HG03558 (cell line): ENCODE measurements around the gene RBFOX2.
"Not testable (repeated sequence)": the region's sequence is repeated elsewhere in the genome, so short reads cannot be mapped to it uniquely, and the experiment has no call there.

Source experiments
- ATAC-seq: cut with Tn5 transposase; IDR thresholded peaks from one replicate; pipeline ENCODE4 v1.9.1; 2021; ENCODE audit warnings: moderate number of reproducible peaks; ENCODE audit not compliant: unreplicated experiment; ENCODE audit errors: extremely low read depth

The RBFOX2 gene

DNA sequence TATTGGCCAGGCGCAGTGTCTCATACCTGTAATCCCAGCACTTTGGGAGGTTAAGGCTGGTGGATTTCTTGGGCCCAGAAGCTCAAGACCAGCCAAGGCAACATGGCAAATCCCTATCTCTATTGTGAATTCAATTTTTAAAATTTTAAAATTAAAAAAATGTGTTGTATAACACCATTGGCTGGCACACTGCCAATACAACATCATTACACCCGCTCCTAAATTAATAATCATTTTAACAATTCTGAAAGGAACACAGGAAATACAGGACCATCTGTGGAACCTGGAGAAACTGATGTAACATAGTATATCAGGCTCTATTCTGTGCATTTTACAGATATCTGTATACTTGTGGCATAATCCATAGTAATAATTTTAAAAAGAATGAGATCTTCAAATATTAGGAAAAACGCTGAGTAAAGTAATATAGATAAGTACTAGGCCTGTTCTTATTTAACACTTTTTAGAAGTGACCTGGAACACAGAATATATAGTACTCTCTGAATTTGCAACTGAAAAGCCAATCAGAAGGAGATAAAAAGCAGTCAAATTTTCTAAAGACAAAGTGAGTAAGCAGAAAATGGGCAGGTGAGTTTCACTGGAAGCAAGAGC, 186.6 kb downstream of the RBFOX2 start:
- no peak for ATAC-seq

DNA sequence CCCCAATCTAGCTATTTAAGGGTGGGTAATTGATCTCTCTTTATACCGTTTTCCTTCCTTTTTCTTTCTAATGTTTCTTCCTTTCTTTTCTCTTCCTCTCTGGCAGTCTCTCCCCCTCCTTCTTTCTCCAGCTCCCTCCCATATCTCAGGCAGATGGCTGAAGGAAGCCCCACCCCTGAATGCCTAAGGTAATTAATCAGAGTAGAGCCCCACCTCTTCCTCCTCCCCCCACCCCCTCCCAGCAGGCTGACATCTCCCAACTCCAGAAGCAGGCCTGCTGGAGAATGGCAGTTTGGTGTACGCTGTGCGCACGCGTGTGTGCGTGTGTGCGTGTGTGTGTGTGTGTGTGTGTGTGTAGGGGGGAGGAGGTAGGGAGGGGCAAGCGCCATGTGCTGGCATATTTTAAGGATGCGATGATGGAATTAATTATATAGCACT, 188.3 kb downstream of the RBFOX2 start:
- no peak for ATAC-seq

DNA sequence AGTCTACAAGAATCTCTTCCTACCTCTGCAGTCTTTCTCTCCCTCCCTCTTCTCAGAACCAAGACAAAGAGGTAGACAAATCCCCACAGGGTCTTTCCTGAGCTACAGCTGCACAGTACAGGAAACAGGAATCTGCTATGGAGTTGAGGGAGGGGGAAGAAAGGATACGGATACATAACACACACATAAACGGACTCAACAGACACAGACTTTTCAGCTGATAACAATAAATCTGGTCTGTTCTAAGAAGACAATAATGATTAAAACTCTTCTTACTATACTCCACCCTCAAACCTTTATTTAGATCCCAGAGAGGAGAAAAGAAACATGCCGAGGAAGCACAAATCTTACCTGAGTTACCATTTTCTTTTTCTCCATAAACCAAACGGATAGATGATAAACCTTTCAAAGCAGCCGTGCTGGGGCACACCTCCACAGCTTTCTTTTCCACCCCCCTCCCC, 188.8 kb downstream of the RBFOX2 start:
- ATAC-seq, result no peak

DNA sequence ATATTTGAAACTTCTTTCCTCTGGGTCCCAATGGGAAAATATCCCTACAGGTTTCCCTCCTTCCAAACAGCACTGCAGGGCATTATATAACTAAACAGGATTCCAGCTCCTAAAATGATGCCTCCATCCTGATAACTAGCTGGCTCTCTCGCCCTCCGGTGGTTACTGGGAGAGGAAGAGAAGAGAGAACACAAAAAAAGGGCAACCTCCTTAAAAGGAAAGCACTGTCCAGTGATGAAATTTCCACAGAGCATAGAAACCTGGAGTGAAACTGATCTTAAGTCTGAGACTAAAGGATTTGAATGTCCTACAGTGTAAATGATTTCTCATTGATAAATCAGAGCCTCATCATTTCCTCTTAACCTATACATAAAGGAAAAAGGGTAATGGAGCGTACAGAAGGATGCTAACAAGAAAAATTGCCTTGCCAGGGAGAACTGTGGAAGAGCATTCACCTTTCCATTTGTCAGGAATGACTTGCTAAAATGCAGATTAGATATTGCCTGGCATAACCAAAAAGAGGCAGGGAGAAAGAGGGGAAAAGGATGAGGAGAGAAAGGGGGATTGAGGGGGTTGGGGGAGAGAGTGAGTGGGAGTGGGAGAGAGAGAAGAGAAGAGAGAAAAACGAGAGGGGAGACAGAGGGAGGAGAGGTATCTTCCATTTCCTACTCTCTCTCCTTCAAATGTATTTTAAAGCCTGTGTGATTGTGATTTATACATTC, 189.6 kb downstream of the RBFOX2 start:
- ATAC-seq, result no peak

DNA sequence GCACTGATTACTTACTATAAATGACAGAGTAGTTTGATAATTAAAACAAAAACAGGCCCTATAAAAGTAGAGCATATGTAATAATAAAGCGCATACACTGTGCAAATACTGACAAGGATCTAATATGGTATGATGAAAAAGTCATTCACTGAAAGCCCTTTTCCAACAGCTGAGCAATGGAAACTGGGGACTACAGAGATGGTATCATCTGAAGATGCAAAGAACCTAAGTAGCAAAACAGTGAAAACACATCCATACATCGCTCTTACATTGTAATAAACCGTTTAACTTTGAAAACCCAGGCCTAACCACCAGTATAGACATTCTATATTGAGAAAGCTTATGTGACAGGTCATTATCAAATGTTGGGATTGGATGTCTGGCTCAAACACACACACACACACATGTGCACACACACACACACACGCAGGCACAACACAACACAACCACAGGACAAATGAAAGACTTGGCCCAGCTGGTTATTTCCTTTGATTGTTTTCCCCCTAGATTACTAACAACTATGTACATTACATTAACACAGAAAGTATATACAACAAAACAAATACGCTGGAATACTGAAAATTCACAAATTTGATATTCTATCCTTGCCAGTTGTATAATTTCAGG, 191.4 kb downstream of the RBFOX2 start:
- no peak for ATAC-seq

DNA sequence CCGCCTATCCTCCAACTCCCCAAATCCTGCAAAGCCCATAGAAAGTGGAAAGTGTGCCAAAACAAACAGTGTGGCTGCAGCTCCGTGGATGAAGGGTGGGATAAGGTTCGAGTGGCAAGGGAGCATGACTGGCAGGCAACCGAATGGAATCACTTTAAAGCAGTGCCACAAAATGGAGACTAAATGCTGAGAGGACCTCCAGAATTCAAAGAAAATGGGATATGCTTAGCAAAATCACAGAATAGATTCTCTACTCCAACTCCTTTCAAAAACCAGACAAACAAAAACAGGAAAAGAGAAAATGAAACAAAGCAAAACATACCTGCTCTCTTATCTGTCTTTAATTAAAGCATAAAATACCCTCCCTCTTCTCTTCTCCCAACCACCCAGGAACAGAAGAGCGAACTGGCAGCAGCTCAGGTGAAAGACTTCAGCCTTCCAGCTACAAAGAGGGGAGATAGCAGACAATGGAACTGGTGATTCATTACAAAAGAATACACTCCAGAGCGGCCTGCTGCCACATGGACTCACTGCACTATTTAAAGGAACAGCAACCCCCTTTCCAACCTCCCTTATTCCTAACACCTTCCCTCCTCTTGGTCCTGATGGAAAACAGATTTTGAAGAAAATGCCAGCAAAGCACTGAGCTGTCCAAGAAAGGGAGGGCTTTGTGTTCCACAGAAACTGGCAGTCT, 192.5 kb downstream of the RBFOX2 start:
- no peak for ATAC-seq

DNA sequence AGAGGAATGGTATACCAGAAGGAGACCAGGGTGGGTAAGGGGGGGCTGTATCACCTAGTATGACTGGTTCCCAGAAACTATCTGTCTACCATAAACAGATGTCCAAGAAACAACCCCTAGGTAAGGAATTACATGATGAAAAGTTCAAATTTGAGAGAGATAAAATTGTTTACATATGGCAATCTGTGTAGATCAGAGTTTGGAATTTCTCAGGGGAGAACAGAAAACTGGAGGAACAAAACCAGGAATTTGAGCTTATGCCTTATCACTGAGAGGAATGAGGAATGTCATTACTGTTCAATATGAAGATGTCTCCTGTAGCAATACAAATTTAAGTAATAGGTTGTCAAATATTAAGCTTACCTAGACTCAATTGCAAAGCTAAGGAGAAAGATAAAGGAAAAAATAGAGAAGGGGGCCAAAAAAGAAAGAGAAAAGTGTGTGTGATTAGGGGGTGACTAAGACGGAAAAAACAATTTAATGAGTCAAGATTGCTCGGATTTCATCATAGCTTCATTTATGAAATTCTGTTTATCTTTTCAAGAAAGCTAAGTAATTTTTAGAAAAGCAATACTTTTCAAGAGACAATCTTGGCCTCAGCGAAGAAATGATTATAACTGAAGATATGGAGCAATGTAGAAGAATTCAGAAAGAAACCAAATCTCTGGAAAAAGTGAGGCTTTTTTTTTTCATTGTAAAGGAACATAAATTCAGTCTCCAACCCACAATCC, 193.2 kb downstream of the RBFOX2 start:
- no peak for ATAC-seq

DNA sequence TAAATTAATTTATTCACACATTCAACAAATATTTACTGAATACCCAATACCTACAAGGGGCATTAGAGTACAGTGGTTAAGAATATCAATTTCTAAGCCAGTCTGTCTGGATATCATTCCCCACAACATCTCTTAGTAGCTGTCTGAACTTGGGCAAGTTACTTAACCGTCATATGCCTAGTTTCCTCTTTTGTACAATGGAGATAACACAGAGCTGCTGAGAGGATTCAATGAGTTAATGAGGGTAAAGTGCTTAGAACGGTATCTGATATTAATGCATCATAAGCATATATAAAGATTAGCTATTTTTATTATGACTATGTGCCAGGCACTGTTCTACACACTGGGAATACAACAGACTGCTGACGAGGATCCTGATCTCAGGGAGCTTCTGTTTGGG, 194.6 kb downstream of the RBFOX2 start:
- ATAC-seq, result no peak

DNA sequence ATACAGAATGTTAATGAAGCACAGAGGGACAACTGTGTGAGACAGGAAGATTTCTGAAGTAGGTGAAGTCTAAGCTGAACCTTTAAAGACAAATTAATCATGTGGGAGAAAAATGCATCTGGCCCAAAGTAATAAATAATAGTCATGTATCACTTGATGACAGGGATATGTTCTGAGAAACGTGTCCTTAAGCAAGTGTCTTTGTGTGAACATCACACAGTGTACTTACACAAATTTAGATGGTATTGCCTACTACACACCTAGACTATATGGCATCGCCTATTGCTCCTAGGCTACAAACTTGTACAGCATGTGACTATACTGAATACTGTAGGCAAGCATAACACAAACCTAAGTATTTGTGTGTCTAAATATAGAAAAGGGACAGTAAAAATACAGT, 198.3 kb downstream of the RBFOX2 start:
- ATAC-seq, result no peak

DNA sequence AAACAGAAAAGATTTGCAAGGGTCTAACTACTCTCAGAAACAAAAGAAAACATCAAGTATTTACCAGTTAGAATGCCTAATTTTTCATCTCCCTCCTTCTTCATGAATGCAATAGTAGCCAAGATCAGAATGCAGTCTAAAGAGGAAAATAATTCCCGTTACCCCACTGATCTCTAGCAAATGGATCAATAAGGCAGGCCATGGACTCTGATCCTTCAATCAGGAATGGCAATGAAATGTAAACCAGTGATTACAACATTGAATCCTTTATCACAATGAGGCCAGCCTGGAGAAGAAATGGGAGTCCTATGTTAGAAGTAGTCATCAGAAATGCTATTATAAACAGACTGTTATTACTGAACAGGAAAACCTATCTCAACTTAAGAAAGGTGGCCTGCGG, 204.4 kb downstream of the RBFOX2 start:
- ATAC-seq, result no peak

DNA sequence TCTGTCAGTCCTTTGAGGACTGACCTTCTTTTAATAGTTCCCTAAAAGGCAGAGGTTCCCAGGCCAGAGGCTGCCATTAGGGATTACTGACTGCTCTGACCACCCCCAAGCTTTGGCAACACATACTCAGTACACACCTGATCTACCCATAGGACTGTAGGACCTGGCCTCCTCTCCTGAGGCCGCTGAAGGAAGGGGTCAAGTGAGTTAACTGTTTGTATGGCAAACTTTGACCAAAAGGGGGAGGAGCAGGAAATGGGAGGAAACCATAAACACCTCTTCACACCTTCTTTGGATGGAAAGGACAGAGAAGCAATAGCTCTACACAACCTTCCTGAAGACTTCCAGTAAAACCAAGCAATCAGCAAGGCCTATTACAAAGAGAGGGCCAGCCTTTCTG, 207.0 kb downstream of the RBFOX2 start:
- ATAC-seq, result no peak

DNA sequence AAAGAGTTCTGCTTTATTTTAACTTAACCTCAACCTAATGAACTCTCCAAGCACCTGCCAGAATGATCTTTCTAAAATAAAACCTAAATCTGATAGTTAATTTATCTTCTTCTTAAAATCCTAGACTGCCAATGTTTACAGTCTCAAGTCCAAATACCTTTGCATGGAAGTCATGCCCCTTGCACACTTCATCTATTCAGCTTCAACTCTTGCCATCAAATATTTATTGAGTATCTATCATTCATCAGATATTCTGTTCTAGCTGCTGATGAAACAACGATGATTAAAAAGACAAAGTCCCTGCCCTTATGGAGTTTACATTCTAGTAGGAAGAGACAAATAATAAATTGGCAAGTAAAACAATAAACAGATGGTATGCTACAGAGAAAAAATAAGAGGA, 209.2 kb downstream of the RBFOX2 start:
- ATAC-seq, result no peak

DNA sequence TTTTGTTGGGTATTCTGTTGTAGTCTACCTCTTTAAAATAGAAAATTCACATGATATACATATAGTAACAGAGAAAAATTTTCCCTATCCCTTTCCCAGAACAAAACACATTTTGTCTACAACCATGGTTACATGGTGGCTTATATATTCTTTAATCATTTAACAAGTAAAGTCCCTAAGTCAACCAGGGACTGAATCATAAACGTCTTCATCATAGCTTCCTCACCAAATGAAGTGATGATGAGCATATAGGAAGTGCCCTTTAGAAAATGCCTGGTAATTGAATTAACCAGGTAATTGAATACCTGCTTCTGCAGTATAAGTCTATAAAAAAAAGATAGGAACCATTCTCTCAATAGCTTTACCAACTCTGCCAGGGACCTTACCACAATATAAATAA, 209.7 kb downstream of the RBFOX2 start:
- no peak for ATAC-seq

DNA sequence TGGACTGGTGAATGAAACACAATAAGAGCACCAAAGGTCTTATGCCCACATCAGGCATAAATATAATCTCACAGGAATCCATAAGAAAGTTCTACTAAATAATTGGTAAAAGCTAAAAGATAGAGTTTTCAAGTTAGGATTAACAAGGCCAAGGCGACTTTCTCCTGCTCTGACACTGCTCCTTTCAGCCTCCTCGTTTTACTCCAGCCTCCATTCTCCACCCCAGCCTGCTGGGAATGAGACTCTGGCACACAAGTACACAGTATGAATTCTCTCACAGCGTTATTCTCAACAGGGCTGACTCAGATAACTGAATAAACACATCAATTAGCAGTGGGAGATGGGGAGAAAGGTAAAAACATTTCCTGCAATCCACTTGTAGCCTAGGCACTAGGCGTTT, 216.0 kb downstream of the RBFOX2 start:
- ATAC-seq, result no peak

DNA sequence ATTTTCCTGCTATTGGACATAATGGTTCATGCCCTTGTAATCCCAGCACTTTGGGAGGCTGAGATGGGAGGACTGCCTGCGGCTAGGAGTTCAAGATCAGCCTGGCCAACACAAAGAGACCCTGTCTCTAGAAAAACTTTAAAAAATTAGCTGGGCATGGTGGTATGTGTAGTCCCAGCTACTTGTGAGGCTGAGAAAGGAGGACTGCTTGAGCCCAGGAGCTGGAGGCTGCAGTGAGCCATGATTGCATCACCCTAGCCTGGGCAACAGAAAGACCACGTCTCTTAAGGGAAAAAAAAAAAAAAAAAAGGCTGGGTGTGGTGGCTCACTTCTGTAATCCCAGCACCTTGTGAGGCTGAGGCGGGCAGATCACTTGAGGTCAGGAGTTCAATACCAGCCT, 217.0 kb downstream of the RBFOX2 start:
- ATAC-seq, result no peak

DNA sequence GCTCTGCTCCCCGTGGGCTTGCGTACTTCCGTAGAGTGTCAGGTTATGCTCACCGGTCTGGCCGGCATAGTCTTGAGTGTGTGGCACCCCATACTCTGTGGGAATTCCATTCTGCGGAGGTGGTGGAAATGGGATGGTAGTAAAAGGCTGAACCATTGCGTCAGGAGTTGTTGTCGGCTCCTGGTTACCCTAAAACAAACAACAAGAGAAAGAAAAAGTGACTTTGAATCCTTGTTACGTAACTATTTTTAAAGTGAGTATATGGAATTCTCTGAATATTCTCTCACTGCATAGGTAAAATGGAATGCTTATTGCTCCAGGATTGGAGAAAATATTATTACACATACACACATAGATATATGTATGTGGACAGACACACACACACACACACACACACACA, 218.8 kb downstream of the RBFOX2 start:
- no peak for ATAC-seq

DNA sequence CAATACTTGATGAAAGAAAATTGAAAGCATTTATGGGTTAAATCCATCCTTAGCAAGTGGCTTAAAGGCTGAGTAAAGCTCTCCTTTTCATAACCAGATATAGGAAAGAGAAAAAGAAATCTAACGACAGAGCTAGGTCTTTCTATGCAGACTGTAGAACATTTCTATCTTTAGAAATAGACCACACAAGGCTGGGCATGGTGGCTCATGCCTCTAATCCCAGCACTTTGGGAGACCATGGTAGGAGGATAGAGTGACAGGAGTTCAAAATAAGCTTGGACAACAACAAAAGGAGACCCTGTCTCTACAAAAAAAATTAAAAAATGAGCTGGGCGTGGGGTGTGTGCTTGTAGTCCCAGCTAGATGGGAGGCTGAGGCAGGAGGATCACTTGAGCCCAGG, 220.2 kb downstream of the RBFOX2 start:
- ATAC-seq, result no peak

DNA sequence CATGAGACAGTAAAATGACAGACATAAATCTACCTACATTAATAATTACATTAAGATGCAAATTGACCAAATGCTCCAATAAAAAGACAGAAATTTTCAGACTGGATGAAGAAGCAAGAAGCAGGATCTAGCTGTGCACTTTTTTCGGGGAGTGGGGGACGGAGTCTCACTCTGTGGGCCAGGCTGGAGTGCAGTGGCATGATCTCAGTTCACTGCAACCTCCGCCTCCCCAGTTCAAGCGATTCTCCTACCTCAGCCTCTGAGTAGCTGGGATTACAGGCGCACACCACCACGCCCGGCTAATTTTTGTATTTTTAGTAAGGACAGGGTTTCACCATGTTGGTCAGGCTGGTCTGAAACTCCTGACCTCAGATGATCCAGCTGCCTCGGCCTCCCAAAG, 222.0 kb downstream of the RBFOX2 start:
- not testable (repeated sequence) for ATAC-seq

DNA sequence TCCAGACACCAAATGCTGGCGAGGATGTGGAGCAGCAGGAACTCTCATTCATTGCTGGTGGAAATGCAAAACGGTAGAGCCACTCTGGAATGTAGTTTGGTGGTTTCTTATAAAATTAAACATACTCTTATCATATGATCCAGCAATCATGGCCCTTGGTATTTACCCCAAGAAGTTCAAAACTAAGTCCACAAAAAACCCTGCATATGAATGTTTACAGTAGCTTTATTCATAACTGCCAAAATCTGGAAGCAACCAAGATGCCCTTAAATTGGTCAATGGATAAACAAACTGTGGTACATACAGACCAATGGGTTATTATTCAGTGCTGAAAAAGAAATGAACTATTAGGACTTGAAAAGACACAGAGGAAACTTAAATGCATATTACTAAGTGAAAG, 223.2 kb downstream of the RBFOX2 start:
- ATAC-seq, result no peak

DNA sequence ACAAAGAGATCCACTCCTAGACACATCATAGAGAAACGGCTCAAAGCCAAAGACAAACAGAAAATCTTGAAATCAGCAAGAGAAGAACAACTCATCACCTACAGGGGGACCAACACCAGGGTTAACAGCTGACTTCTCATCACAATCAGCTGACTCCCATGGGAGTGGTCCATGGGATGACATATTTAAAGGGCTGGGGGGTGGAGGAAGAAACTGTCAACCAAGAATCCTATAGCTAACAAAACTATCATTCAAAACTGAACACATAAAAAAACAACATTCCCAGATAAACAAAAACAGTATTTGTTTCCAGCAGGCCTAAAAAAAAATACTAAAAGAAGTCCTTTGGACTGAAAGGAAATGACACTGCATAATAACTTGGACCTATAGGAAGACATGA, 224.2 kb downstream of the RBFOX2 start:
- no peak for ATAC-seq
